HepG2 (cell line): Measurements from ENCODE around the gene RPH3AL. TPM values are rescaled to one million over a fixed set of nuclear protein-coding genes. Genes with fewer than 3 reads are reported as not detected.

Experiments
- ARHGAP35 ChIP-seq: sonication (generic); formaldehyde crosslinking; IDR thresholded peaks from 2 replicates; pipeline ENCODE4 v1.9.0; 2022; ENCODE audit warnings: mild to moderate bottlenecking, inconsistent platforms, moderate library complexity, missing genetic modification reagents, borderline replicate concordance
- BHLHE40 ChIP-seq: IDR thresholded peaks from 2 replicates; pipeline ENCODE4 v1.6.1; 2011; ENCODE audit warnings: low read length, improper control_type of control experiment
- GATAD2A ChIP-seq: IDR thresholded peaks from 2 replicates; pipeline ENCODE4 v1.6.1; 2016
- HIVEP1 ChIP-seq: sonication (generic); formaldehyde crosslinking; IDR thresholded peaks from 2 replicates; pipeline ENCODE4 v1.4.0; 2020; ENCODE audit warnings: mild to moderate bottlenecking, missing genetic modification reagents
- HNRNPLL ChIP-seq: fragments of 200-400 bp; formaldehyde crosslinking; IDR thresholded peaks from 2 replicates; pipeline ENCODE4 v1.6.1; 2017; ENCODE audit warnings: mild to moderate bottlenecking, low read depth, low read length; ENCODE audit not compliant: poor library complexity, severe bottlenecking
- NFKB2 ChIP-seq: sonication (generic); formaldehyde crosslinking; IDR thresholded peaks from 2 replicates; pipeline ENCODE4 v1.4.0; 2020; ENCODE audit warnings: missing genetic modification reagents, borderline replicate concordance
- NR2F1 ChIP-seq, 2 experiments: fragments of 450-650 bp in 1 of 2; formaldehyde crosslinking in 1 of 2; IDR thresholded peaks; 2 replicates each; pipeline versions ENCODE4 v1.5.0 to v1.6.1; 2016 to 2020; ENCODE audit warnings: mild to moderate bottlenecking in 1 of 2, missing compliant biosample characterization in 1 of 2, missing genetic modification reagents in 1 of 2, moderate library complexity in 1 of 2
- RFXANK ChIP-seq: IDR thresholded peaks from 2 replicates; pipeline ENCODE4 v1.6.1; 2016
- SAP130 ChIP-seq: IDR thresholded peaks from 2 replicates; pipeline ENCODE4 v1.6.1; 2016; ENCODE audit warnings: low read depth
- TEAD3 ChIP-seq: optimal IDR thresholded peaks from 2 replicates; pipeline ENCODE3; 2016; ENCODE audit warnings: borderline replicate concordance
- YEATS2 ChIP-seq: sonication (generic); formaldehyde crosslinking; IDR thresholded peaks from 2 replicates; pipeline ENCODE4 v1.4.0; 2020; ENCODE audit warnings: missing genetic modification reagents, borderline replicate concordance
- YY1 ChIP-seq: IDR thresholded peaks from 2 replicates; pipeline ENCODE4 v1.6.1; 2011; ENCODE audit warnings: low read length, low read depth, moderate library complexity, mild to moderate bottlenecking; ENCODE audit not compliant: insufficient read depth, insufficient replicate concordance
- ZBTB38 ChIP-seq: sonication (generic); formaldehyde crosslinking; IDR thresholded peaks from 2 replicates; pipeline ENCODE4 v1.5.1; 2020; ENCODE audit warnings: mild to moderate bottlenecking, missing genetic modification reagents
- ZNF136 ChIP-seq: sonication (generic); formaldehyde crosslinking; IDR thresholded peaks from 2 replicates; pipeline ENCODE4 v1.8.1; 2022; ENCODE audit warnings: low read depth, mild to moderate bottlenecking, moderate library complexity, missing genetic modification reagents
- ZNF230 ChIP-seq: sonication (generic); formaldehyde crosslinking; IDR thresholded peaks from 2 replicates; pipeline ENCODE4 v1.4.0; 2020; ENCODE audit warnings: mild to moderate bottlenecking, missing genetic modification reagents
- ZNF598 ChIP-seq: sonication (generic); formaldehyde crosslinking; IDR thresholded peaks from 2 replicates; pipeline ENCODE4 v1.5.1; 2020; ENCODE audit warnings: mild to moderate bottlenecking, missing genetic modification reagents, borderline replicate concordance
- ZNF775 ChIP-seq: sonication (generic); formaldehyde crosslinking; IDR thresholded peaks from 2 replicates; pipeline ENCODE4 v1.4.0; 2020; ENCODE audit warnings: missing genetic modification reagents, mild to moderate bottlenecking, moderate library complexity, borderline replicate concordance
- polyA plus RNA-seq, 8 experiments: library from polyadenylated mRNA; depleted of rRNA in 3 of 8; stranded (reverse) in 7 of 8; unstranded in 1 of 8; fragments of >200 nt; fragmentation: Illumina TruSeq in 4 of 8; extraction: Trizol in 4 of 8; gene quantifications; 2 replicates each; pipeline versions ENCODE4 v1.2.1 to v1.2.3, GENCODE V29; 2011 to 2016; ENCODE audit warnings: low read depth in 4 of 8, missing spikeins in 1 of 8, mixed read lengths in 1 of 8; ENCODE audit not compliant: insufficient read depth in 1 of 8
- total RNA-seq, 5 experiments: library from RNA; depleted of rRNA; stranded (reverse); fragments of >200 nt; fragmentation: Illumina TruSeq; extraction: Trizol; gene quantifications; 2 replicates each; pipeline ENCODE4 v1.2.3, GENCODE V29; 2016; ENCODE audit warnings: low read depth in 1 of 5
- TF ChIP-seq, protein P1 (sequence below): sonication (generic); formaldehyde crosslinking; IDR thresholded peaks from 2 replicates; pipeline ENCODE4 v1.4.0; 2020; ENCODE audit warnings: missing genetic modification reagents
- TF ChIP-seq, protein P2 (sequence below): sonication (generic); formaldehyde crosslinking; IDR thresholded peaks from 2 replicates; pipeline ENCODE4 v1.8.1; 2023; ENCODE audit warnings: mild to moderate bottlenecking, moderate library complexity, missing genetic modification reagents
- TF ChIP-seq, protein P3 (sequence below): IDR thresholded peaks from 2 replicates; pipeline ENCODE4 v1.6.1; 2016; ENCODE audit warnings: mild to moderate bottlenecking
- TF ChIP-seq, protein P4 (sequence below): sonication (generic); formaldehyde crosslinking; IDR thresholded peaks from 2 replicates; pipeline ENCODE4 v1.4.0; 2020; ENCODE audit warnings: missing genetic modification reagents, borderline replicate concordance

The RPH3AL gene
- total and polyA plus RNA-seq, 2 of the 13 experiments (the other 11 are each of a cell fraction or from before 2014, with no cell fraction given) = 7.8 to 16.4 TPM

DNA sequence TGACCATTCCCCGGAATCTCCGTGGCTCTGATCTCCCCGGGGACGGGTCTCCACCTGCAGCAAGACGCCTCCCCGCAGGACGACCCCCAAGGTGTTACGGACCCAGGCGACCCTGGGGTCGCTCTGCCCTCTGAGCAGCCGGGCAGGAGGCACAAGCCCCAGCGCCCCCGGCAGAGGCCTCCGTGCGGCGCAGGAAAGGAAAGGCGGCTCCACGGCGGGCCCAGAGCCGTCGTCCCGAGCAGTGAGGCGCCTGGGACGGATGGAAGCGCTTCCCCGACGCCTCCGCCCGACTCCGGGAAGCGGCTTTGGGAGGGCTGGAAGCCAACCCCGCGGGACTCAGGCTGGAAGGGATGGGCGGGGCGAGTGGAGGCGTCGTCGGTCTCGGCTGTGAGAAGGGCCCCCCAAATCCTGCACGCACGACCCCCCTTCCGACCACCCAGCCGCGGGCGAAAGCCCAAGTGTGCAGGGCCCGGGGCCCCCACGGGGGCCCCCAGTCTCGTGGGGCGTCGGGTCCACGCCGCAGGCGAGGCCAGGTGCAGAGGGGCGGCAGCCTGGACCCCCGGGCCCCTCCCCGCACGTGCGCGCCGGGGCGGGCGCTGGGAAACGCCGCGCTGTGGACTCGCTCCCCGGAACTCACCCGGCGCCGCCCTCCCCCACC, 32.7 kb upstream of the RPH3AL start (continued):
- TF ChIP-seq ZNF230 (CRISPR knock-in tag) = no peak
- TF ChIP-seq, protein P1, sequence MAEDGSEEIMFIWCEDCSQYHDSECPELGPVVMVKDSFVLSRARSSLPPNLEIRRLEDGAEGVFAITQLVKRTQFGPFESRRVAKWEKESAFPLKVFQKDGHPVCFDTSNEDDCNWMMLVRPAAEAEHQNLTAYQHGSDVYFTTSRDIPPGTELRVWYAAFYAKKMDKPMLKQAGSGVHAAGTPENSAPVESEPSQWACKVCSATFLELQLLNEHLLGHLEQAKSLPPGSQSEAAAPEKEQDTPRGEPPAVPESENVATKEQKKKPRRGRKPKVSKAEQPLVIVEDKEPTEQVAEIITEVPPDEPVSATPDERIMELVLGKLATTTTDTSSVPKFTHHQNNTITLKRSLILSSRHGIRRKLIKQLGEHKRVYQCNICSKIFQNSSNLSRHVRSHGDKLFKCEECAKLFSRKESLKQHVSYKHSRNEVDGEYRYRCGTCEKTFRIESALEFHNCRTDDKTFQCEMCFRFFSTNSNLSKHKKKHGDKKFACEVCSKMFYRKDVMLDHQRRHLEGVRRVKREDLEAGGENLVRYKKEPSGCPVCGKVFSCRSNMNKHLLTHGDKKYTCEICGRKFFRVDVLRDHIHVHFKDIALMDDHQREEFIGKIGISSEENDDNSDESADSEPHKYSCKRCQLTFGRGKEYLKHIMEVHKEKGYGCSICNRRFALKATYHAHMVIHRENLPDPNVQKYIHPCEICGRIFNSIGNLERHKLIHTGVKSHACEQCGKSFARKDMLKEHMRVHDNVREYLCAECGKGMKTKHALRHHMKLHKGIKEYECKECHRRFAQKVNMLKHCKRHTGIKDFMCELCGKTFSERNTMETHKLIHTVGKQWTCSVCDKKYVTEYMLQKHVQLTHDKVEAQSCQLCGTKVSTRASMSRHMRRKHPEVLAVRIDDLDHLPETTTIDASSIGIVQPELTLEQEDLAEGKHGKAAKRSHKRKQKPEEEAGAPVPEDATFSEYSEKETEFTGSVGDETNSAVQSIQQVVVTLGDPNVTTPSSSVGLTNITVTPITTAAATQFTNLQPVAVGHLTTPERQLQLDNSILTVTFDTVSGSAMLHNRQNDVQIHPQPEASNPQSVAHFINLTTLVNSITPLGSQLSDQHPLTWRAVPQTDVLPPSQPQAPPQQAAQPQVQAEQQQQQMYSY = 0 out of 2 replicates have a peak, but pooled peaks have one; percentile 18
- peak; percentile 71 for TF ChIP-seq BHLHE40
- no peak for TF ChIP-seq NR2F1 (CRISPR knock-in tag; IDR thresholded peaks at IDR 0.05)
- peak; percentile 39; the same call in 1 of the 2 replicates for TF ChIP-seq HIVEP1 (CRISPR knock-in tag)
- peak; percentile 71 for TF ChIP-seq ZBTB38
- TF ChIP-seq TEAD3 = peak; percentile 10
- TF ChIP-seq, protein P2, sequence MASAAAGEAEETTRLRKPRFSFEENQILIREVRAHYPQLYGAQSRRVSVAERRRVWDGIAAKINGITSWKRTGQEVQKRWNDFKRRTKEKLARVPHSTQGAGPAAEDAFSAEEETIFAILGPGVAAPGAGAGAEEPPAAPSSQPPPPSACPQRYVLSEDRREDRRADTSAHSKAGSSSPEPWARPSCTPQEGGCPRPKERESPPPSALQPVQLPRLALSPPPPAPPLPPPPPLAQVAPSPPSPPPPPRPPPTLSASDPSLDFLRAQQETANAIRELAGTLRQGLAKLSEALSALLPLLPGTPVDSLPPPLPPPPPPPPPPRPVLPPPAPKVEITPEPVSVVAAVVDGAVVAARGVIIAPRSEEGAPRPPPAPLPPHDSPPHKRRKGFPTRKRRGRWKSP (CRISPR knock-in tag) = 0 out of 2 replicates have a peak, but pooled peaks have one; percentile 39
- TF ChIP-seq HNRNPLL = peak; percentile 21
- TF ChIP-seq, protein P3, sequence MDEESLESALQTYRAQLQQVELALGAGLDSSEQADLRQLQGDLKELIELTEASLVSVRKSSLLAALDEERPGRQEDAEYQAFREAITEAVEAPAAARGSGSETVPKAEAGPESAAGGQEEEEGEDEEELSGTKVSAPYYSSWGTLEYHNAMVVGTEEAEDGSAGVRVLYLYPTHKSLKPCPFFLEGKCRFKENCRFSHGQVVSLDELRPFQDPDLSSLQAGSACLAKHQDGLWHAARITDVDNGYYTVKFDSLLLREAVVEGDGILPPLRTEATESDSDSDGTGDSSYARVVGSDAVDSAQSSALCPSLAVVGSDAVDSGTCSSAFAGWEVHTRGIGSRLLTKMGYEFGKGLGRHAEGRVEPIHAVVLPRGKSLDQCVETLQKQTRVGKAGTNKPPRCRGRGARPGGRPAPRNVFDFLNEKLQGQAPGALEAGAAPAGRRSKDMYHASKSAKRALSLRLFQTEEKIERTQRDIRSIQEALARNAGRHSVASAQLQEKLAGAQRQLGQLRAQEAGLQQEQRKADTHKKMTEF (CRISPR knock-in tag) = peak; percentile 37; the same call in 1 of the 2 replicates
- TF ChIP-seq ZNF136 (CRISPR knock-in tag) = 0 out of 2 replicates have a peak, but pooled peaks have one; percentile 37
- TF ChIP-seq YY1 = peak; percentile 7
- TF ChIP-seq SAP130 (CRISPR knock-in tag) = peak; percentile 34
- no peak for TF ChIP-seq RFXANK
- 0 out of 2 replicates have a peak, but pooled peaks have one; percentile 16 for TF ChIP-seq GATAD2A (CRISPR knock-in tag)
- TF ChIP-seq YEATS2 (CRISPR knock-in tag) = no peak
- 0 out of 2 replicates have a peak, but pooled peaks have one; percentile 28 for TF ChIP-seq ARHGAP35 (CRISPR knock-in tag)
- TF ChIP-seq ZNF775 (CRISPR knock-in tag) = no peak
- 0 out of 2 replicates have a peak, but pooled peaks have one; percentile 22 for TF ChIP-seq ZNF598
- TF ChIP-seq NFKB2 (CRISPR knock-in tag) = no peak
- TF ChIP-seq, protein P4, sequence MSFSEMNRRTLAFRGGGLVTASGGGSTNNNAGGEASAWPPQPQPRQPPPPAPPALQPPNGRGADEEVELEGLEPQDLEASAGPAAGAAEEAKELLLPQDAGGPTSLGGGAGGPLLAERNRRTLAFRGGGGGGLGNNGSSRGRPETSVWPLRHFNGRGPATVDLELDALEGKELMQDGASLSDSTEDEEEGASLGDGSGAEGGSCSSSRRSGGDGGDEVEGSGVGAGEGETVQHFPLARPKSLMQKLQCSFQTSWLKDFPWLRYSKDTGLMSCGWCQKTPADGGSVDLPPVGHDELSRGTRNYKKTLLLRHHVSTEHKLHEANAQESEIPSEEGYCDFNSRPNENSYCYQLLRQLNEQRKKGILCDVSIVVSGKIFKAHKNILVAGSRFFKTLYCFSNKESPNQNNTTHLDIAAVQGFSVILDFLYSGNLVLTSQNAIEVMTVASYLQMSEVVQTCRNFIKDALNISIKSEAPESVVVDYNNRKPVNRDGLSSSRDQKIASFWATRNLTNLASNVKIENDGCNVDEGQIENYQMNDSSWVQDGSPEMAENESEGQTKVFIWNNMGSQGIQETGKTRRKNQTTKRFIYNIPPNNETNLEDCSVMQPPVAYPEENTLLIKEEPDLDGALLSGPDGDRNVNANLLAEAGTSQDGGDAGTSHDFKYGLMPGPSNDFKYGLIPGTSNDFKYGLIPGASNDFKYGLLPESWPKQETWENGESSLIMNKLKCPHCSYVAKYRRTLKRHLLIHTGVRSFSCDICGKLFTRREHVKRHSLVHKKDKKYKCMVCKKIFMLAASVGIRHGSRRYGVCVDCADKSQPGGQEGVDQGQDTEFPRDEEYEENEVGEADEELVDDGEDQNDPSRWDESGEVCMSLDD (CRISPR knock-in tag) = peak; percentile 30; the same call in 1 of the 2 replicates
